ENCODE measurements around the gene RAET1G. TPM values are rescaled to one million over a fixed set of nuclear protein-coding genes. Genes with fewer than 3 reads are reported as not detected.
"Not testable (repeated sequence)": the region's sequence is repeated elsewhere in the genome, so short reads cannot be mapped to it uniquely, and the experiment has no call there.

The RAET1G gene
- total RNA-seq, 1 donor from 2014 or later: 3.8 TPM

DNA sequence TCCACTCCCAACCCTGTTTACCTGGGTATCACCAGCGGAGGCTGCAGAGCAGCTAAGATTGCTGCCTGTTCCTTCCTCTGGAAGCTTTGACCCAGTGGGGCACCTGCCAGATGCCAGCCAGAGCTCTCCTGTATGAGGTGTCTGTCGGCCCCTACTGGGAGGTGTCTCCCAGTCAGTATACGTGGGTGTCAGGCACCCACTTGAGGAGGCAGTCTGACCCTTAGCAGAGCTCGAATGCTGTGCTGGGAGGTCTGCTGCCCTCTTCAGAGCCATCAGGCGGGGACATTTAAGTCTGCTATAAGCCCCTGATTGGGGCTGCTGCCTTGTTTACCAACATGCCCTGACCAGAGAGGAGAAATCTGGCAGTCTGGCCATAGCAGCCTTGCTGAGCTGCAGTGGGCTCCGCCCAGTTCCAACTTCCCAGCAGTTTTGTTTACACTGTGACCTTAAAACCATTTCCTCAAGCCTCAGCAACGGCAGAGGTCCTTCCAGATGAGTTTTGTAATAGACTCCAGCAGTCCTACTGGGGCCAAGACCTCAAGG is 27.8 kb downstream of the RAET1G start:
- H3K36me3 Mint-ChIP-seq (ENCODE audit: low read depth, unreplicated experiment): no peaks in the 10 kb centered on the region
- H3K27ac Mint-ChIP-seq (ENCODE audit: unreplicated experiment): no peak overlapping the region
- H3K27me3 Mint-ChIP-seq (ENCODE audit: unreplicated experiment): peaks cover 12% of the 10 kb centered on the region
- H3K4me1 Mint-ChIP-seq (ENCODE audit: unreplicated experiment): peaks cover 38% of the 10 kb centered on the region
- H3K4me3 Mint-ChIP-seq (ENCODE audit: unreplicated experiment): no peak overlapping the region
- TF ChIP-seq, protein P1, sequence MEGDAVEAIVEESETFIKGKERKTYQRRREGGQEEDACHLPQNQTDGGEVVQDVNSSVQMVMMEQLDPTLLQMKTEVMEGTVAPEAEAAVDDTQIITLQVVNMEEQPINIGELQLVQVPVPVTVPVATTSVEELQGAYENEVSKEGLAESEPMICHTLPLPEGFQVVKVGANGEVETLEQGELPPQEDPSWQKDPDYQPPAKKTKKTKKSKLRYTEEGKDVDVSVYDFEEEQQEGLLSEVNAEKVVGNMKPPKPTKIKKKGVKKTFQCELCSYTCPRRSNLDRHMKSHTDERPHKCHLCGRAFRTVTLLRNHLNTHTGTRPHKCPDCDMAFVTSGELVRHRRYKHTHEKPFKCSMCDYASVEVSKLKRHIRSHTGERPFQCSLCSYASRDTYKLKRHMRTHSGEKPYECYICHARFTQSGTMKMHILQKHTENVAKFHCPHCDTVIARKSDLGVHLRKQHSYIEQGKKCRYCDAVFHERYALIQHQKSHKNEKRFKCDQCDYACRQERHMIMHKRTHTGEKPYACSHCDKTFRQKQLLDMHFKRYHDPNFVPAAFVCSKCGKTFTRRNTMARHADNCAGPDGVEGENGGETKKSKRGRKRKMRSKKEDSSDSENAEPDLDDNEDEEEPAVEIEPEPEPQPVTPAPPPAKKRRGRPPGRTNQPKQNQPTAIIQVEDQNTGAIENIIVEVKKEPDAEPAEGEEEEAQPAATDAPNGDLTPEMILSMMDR (IDR thresholded peaks at IDR 0.05; ENCODE audit: unreplicated experiment): no peak
- no peaks in the 10 kb centered on the region for H3K9me3 Mint-ChIP-seq (ENCODE audit: unreplicated experiment)
- no peak for DNase-seq (ENCODE audit: low spot score)

DNA sequence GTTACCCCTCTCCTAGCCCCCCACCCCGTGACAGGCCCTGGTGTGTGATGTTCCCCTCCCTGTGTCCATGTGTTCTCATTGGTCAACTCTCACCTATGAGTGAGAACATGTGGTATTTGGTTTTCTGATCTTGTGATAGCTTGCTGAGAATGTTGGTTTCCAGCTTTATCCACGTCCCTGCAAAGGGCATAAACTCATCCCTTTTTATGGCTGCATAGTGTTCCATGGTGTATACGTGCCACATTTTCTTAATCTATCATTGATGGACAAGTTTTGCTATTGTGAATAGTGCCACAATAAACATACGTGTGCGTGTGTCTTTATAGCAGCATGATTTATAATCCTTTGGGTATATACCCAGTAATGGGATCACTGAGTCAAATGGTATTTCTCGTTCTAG is 31.1 kb downstream of the RAET1G start:
- not testable (repeated sequence) for H3K36me3 Mint-ChIP-seq (ENCODE audit: low read depth, unreplicated experiment); DNase-seq (ENCODE audit: low spot score); H3K27ac Mint-ChIP-seq (ENCODE audit: unreplicated experiment); H3K9me3 Mint-ChIP-seq (ENCODE audit: unreplicated experiment); H3K4me3 Mint-ChIP-seq (ENCODE audit: unreplicated experiment)
- Mint-ChIP-seq H3K27me3 (ENCODE audit: unreplicated experiment) (peaks cover 13% of the 10 kb centered on the region), H3K4me1 (ENCODE audit: unreplicated experiment) (peaks cover 50% of the 10 kb centered on the region)

DNA sequence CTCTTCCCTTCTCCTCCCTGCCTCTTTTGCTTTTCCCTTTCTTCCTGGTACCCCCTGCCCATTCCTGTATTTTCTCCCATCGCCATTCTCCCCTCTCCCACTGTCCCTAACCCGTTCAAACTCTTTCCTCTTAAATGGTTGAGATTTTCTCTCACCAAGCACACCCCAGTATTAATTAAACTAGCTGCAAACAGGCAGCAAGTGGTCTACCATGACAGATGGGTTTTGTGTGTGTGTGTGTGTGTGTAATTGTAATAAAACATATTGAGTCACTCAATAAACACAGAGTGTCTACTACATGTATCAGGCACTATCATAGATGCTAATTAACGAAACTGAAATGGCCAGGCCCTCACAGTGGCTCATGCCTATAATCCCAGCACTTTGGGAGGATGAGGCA is 31.7 kb downstream of the RAET1G start:
- H3K36me3 Mint-ChIP-seq (ENCODE audit: low read depth, unreplicated experiment): peaks cover 4% of the 10 kb centered on the region
- TF ChIP-seq, protein P1 (IDR thresholded peaks at IDR 0.05; ENCODE audit: unreplicated experiment): no peak
- no peak for DNase-seq (ENCODE audit: low spot score)
- no peak overlapping the region for H3K4me3 Mint-ChIP-seq (ENCODE audit: unreplicated experiment)
- no peak overlapping the region for H3K27ac Mint-ChIP-seq (ENCODE audit: unreplicated experiment)
- H3K4me1 Mint-ChIP-seq (ENCODE audit: unreplicated experiment): peaks cover 49% of the 10 kb centered on the region
- peaks cover 13% of the 10 kb centered on the region for H3K27me3 Mint-ChIP-seq (ENCODE audit: unreplicated experiment)
- H3K9me3 Mint-ChIP-seq (ENCODE audit: unreplicated experiment): no peaks in the 10 kb centered on the region

DNA sequence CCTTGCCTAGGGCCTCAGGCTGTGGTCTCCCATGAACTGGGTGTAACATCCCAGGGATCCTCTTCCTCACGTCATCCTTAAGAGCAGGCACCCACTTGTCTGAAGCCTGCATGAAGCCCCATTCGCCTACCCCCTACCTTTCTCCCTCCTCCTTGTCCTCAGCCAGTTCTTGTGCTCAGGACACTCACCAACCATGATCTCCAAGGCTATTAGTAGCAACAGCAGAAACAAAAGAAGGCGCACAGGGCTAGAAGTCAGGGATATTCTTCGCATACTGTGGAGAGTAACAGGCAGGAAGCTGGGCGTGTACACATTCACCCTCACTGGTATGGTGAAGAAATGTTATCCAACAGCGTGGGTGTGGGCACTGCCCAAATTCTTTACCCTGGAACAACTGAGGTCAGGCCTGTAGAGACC is 32.3 kb downstream of the RAET1G start:
- no peak for DNase-seq (ENCODE audit: low spot score)
- Mint-ChIP-seq H3K27me3 (ENCODE audit: unreplicated experiment) (peaks cover 13% of the 10 kb centered on the region), H3K4me1 (ENCODE audit: unreplicated experiment) (peaks cover 43% of the 10 kb centered on the region), H3K9me3 (ENCODE audit: unreplicated experiment) (no peaks in the 10 kb centered on the region), H3K27ac (ENCODE audit: unreplicated experiment) (no peak overlapping the region), H3K4me3 (ENCODE audit: unreplicated experiment) (no peak overlapping the region), H3K36me3 (ENCODE audit: low read depth, unreplicated experiment) (peaks cover 4% of the 10 kb centered on the region)
- TF ChIP-seq, protein P1 (IDR thresholded peaks at IDR 0.05; ENCODE audit: unreplicated experiment): no peak

DNA sequence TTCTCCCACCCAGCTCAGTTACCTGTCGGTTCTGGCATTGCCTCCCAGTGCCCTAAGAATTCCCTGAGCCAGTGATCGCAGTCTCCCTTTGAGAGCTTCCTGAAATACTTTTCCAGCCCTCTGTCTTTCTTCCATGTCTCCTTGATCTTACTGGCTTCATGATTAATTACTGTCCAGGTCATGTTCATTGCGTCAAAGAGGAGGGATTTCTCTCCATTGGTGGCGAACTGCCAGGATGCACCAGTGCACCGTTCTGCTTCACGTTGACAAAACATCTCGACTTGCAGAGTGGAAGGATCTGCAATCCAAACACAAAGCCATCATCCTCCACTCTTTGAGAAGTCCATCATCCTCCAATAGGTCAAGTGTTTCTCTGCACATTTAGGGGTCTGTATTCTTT is 33.6 kb downstream of the RAET1G start:
- Mint-ChIP-seq H3K4me1 (ENCODE audit: unreplicated experiment) (peaks cover 31% of the 10 kb centered on the region), H3K27me3 (ENCODE audit: unreplicated experiment) (peaks cover 15% of the 10 kb centered on the region), H3K27ac (ENCODE audit: unreplicated experiment) (no peak overlapping the region), H3K36me3 (ENCODE audit: low read depth, unreplicated experiment) (peaks cover 4% of the 10 kb centered on the region), H3K4me3 (ENCODE audit: unreplicated experiment) (no peak overlapping the region), H3K9me3 (ENCODE audit: unreplicated experiment) (no peaks in the 10 kb centered on the region)
- TF ChIP-seq, protein P1 (IDR thresholded peaks at IDR 0.05; ENCODE audit: unreplicated experiment): no peak
- no peak for DNase-seq (ENCODE audit: low spot score)
